Fibroblast of skin of right biceps (primary cell): ENCODE data around the gene EPHB1.

Experiments used
- DNase-seq: peaks from one replicate; pipeline ENCODE4 v3.0.0-alpha.2; 2013

Gene EPHB1

GRCh38 chr3:134854254-134854653 is 59.2 kb downstream of the EPHB1 start:
- DNase-seq = no peak

DNA sequence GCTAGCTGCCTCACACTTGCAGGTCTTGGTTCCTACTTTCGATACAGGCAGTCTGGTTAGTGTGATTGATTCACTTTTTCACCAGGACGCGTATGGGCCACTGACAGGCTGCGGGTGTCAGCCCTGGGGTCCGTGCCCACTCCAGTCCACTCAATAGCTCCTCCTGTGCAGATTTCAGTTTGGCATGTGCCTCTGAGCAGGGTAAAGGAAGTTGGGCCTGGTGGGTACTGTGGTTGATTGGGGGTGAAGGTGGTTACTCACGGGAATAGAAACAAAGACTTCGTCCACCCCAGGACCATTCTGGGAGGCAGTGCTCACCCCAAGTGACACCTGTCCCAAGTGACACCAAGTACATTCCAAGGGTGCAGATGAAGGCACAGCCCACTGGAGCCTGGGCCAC is 62.3 kb downstream of the EPHB1 start:
- no peak for DNase-seq

DNA sequence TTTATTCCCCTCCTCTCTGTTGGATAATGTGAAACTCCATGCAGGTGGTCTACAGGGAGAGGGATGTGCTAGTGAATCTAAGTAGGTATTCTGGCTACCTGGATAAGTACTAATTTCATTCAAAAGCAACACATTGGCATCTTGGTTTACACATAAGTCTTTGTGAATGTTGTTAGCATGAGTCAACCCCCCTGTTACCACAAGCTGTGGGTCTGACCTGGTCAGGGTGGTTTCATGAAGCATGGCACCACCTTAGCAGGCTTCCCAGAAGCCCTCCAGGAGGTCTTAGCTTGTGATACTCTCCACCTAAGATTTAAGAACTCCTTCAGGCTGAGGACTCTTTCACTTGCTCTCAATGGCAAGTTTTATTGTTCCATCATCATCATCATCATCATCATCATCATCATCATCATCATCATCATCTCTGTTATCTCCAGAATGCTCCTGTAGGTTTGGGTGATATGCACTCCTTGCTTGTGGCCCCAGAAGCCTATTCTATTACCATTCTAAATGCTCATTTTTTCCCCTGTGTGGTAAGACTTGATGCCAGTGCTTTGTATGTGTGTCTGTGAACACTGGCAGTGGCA is 62.8 kb downstream of the EPHB1 start:
- no peak for DNase-seq

DNA sequence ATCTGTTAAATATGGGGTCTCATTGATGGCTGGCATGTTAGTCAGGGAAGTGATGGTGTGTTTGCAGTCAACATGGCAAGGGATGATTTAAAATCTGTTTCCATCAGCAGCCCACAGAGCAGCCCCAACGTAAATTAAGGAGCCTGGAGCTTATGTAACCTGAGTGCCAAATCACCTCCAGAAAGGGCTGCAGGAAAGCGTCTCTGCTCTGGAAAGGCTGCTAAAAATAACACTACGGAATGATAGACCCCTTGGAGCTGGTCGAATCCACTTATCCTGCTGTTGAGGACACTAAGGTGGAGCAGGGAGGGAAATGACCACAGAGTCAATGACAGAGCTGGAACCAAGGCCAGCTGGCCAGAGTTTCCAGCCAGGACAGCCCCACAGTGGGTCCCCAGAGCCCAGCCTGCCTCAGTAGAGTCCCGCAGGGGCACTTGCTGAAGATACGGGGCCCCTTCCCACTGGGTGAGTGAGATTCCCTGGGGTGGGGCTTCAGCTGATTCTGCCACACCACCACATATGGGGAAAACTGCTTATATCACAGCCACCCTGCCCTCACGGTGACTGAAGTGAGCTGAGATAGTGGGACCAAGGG is 63.5 kb downstream of the EPHB1 start:
- DNase-seq = no peak

- DNase-seq = no peak
Observed at GRCh38 chr3:134859341-134859740, 64.3 kb downstream of the EPHB1 start.

DNA sequence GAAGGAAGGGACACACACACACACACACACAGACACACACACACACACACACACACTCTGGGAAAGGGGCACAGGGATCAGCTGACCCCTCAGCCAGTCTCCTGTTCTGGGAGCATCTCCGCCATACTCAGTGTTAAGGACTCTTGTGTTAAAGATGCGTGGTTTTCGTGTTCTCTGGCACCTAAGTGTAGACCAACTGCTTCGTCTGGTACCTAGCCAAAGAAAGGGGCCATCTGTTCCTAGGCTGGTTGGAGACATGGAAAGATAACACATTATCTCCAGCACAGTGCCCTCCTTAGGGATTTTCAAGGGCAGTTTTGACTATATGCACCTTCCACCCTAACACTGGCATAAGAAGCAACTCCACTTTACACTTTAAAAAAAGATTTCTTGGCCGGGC is 65.1 kb downstream of the EPHB1 start:
- DNase-seq = no peak

DNA sequence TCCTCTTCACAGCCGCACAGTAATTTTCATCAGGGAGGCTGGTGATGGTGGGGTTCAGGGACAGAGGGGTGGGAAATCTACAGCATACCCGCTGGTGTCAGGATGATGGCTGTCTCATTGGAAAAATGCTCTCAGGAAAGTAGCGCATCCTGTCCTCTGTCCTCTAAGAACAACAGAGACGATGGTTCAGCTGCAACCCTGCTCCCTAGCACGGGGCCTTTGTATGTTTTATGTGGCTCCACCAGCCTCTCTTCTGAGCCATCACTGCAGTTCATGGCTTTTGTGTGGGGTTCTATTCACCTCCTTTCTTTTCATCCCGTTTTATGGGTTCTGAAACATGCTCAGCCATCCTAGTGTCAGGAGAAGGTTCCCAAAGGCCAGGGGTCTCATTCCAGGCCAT is 68.9 kb downstream of the EPHB1 start:
- no peak for DNase-seq

GRCh38 chr3:134864636-134865035 is 69.6 kb downstream of the EPHB1 start:
- peak; percentile 14 for DNase-seq

DNA sequence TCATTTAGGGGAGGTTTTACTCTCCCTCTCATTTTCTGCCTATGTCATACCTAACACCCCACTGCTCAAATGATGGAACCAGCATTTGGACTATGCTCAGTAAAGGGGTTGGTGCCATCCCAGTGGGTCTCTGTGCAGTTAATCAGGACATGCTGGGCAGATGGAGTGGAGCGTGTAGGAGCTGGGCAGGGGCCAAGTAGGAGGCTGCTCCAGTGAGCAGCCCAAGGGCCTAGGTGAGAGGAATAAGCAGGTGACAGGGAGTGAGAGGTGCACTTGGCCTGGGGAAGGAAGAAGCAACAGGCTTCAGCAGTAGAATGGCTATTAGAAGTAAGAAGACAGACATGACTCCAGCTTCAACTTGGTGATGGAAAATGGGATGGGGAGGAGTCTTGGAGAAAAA is 72.2 kb downstream of the EPHB1 start:
- DNase-seq = no peak

DNA sequence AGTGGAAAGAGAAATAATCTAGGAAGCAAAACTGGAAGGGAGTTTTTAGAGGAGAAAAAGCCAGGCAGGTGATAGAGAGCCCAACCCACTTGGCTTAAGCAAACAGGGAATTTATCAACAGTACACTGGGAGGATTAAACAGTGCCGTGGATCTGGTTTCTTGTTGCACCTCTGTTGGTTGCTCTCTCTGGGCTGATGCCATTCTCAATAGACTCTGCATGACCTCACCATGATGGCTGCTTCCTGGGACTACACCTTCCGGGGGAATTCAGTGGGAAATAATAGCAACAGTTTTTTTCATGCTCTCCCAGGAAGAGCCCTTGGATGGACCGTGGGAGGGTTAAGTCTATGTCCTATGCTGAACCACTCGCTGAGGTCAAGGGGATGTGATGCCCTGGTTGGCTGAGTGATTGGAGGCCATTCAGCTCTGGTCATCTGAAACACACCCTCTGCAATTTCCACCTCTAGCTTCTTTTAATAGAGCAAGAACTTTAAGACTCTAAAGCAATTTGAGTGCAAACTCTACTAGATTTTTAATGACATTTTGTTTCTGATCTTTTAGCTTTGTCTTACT is 74.2 kb downstream of the EPHB1 start:
- no peak for DNase-seq

GRCh38 chr3:134871818-134872217 is 76.8 kb downstream of the EPHB1 start:
- no peak for DNase-seq

DNA sequence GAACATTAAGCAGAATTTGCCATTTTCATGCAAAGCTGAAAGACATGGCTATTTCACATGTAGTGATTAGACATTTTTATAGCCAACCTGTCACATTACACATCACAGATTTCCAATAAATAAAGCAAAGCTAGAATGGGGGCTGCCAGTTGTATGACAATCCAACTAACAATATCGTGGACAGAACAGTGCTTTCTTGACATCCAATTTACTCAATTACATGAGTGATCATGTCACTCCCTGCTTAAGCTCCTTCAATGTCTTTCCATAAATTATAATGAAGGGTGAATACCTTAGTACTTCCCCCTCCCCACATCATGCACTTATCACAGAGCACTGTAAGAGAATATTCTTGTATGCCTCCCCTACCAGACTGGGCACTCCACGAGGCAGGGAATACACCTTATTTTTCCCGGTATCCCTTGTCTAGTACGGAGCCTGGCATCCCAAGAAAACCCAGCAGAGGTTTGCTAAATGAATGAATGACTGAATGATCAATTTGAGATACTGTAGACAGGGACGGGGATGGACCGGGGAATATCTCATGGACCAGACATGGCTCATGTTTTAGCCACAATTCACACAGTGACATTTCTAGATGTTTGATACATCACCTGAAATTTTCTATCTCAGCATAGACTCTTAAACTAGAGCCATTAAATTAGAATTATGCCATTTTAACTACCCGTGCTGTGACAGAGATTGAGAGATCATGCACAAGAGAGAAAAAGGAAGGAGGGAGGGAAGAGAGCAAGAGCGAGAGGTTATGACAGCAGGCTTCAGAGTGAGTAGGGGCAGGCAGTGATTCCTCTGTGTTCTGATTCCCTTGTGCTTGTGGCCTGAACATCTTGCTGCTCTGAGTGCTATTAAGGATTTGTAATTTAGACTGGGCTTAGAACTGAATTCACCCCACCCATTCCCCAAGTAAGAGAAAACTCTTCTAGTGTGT is 77.7 kb downstream of the EPHB1 start:
- DNase-seq = no peak

GRCh38 chr3:134873789-134874188 is 78.7 kb downstream of the EPHB1 start:
- DNase-seq = no peak

GRCh38 chr3:134874737-134875413 is 79.8 kb downstream of the EPHB1 start:
- peak; percentile 16 for DNase-seq

DNA sequence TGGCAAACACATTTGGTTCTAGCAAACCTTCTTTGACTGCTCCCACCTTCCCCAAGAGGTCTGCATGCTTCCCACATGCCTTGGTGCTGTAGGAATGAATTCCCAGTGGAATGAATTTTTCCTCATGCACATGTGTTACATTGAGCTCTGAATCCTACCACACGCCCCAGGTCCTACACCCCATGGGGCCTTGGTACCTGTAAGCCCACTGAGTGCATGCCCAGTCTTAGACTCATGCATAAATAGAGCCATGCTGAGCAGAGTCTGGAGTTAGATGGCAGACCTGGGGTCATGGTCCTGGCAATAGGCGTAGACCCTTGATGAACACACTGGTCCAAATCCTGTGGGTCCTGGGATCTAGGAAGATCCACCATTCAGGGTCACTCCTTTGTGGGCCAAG is 81.8 kb downstream of the EPHB1 start:
- no peak for DNase-seq

DNA sequence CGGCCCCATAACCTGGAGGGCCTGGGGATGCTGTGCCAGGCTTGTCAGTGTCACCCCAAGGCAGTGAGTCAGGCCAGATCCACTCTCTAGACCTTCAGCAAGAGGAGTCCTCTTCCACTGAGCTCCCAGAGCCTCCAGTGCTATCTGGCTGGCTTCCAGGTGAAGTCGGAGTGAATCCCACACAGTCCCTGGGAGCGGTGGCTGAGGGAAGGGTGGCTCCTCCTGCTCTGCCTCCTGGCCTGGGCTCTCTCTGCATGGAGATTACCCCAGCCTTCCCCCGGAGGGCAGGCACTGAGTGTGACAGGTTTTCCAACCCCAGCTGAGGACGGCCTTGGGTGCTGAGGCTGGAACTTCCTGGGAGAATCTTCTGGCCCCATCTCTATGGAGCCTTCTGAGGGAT is 82.7 kb downstream of the EPHB1 start:
- DNase-seq = peak; percentile 4

- DNase-seq = no peak
Observed at GRCh38 chr3:134879990-134880389, 84.9 kb downstream of the EPHB1 start.

DNA sequence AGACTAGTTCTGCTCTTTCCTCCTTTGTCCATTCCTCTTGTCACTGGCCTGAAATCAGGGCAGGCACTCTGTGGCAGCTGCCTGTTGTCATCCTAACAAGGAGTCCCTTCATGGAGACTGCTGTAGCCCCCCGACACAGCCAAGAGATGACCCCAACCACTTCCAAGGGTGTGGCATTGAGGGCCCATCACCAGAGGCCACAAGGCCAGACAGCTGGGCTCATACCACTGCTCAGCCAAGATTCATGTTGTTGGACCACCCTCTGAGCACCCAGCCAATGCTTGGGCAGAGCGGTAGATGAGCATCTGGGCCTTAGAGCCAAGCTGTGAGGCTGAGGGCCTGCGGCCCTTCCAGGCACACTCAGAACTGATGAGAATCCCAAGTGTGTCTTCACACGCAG is 85.4 kb downstream of the EPHB1 start:
- DNase-seq = no peak

DNA sequence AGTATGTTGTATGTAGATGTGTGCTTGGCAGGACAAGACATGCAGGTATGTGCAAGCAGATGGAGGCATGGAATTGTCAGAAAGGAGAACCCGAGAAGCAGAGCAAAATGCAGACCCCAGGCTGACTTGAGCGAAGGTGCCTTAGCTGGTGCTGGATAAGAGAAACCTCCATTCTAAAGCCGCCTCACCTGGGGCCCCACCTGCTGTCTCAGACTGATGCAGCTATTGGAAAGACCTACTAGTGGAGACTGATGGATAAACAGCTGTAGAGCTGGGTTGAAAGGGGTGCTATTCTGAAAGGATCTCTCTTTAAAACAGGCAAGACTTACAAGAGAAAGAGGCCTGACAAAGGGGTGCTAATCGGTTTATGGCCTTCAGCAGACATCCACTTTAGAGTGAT is 86.2 kb downstream of the EPHB1 start:
- no peak for DNase-seq

- DNase-seq = peak; percentile 45
Observed at GRCh38 chr3:134883697-134884385, 88.8 kb downstream of the EPHB1 start.

DNA sequence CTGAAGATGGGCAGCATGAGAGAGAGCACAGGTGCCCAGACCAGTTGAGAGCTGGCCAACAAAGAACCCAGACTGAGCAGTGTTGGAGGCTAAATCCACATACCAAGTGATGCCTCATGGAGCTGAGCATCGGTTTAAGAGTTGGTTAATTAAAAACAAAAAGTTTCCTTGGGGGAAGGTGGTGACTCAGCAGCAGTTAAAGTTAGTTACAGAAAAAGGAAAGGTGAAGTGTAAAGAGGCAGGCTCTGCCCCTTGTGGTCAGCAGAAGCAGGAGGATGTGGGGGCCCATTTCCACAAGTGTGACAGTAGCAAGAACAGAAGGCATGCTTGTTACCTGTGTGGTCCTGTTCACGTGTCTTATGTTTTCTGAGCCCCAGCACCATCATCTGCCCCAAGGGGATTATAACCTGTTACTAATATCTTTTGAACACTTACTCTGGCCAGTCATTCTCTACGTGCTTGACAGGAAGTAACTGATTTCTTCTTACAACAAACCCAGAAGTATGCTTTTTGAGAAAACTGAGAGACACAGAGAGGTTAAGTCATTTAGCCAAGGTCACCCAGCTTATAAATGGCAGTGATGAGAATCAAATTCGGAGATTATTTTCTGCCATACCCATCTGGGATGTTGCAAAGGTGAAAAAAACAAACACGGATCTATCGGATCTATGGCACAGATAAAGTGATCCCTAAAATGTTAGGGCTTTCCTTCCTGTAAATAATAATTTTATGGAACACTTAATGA is 91.0 kb downstream of the EPHB1 start:
- peak; percentile 69 for DNase-seq

DNA sequence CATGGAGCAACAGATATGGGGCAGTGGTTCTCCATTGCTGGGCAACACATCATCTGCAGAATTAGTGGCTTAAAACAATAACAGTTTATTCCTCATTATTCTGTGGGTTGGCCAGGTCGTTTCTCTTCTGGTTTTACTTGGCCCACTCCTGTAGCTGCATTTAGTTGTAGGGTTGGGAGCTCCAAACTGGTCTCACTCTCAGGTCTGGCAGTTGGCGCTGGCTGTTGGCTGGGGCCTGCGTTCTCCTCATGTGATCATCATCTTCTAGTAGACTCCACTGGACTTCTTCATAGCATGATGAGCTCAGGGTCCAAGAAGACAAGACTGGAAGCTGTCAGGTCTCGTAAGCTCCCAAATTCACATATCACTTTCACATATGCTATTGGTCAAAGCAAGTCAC is 91.9 kb downstream of the EPHB1 start:
- DNase-seq = no peak
